HG03196 (cell line): ENCODE data around the gene LRRN2.
"Not testable (repeated sequence)": the region's sequence is repeated elsewhere in the genome, so short reads cannot be mapped to it uniquely, and the experiment has no call there.

Source experiments
- ATAC-seq: cut with Tn5 transposase; IDR thresholded peaks from one replicate; pipeline ENCODE4 v1.9.1; 2021; ENCODE audit not compliant: unreplicated experiment

Gene LRRN2

GRCh38 chr1:204577794-204578478, 107.6 kb downstream of the LRRN2 start:
- ATAC-seq = no peak

GRCh38 chr1:204576422-204576821, 109.1 kb downstream of the LRRN2 start:
- ATAC-seq = no peak

DNA sequence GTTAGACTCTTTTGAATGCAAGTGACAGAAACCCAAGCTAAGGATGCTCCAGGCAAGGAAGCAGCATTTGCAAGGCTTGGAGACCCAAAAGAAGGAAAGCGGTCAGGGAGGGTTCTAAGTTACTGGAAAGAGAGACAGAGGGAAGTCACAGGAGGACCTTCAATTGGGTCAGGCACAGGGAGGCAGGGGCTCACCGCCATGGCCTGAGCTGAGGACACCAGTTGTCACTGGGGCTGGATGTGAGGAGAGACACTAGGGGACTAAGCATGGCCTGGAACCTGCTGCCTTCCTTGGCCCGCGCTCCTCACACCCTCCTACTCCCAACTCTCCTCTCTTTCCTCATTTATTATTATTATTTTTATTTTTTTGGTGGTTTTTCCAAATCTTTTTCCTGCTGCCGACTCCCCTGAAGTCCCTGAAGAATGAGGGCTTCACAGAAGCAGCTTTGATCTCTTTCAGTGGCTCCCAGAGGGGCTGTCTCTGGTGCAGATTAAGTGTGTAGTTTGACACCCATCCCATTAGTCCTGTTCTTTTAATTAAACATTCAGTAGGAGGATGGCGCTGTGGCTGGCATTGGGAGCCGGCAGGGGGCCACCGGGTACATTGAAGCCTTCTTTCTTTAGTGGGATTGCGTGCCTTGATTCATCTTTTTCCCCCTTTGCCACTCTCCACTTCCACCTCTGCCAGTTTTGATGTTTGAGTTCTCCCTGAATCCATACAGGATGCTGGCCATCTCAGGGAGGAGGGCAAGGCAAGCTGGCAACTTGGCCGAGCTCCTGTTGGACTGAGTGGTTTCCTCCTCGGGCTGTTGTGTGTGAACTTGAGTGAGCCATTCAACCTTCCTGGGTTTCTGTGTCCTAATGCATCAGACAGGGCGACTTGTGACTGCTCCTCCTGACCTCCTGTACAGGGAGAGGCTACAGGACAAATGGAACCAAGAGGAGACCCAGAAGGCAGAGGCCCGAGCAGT, 110.0 kb downstream of the LRRN2 start:
- no peak for ATAC-seq

- ATAC-seq = no peak
These were observed 110.7 kb downstream of the LRRN2 start for GRCh38 chr1:204574865-204575163.

DNA sequence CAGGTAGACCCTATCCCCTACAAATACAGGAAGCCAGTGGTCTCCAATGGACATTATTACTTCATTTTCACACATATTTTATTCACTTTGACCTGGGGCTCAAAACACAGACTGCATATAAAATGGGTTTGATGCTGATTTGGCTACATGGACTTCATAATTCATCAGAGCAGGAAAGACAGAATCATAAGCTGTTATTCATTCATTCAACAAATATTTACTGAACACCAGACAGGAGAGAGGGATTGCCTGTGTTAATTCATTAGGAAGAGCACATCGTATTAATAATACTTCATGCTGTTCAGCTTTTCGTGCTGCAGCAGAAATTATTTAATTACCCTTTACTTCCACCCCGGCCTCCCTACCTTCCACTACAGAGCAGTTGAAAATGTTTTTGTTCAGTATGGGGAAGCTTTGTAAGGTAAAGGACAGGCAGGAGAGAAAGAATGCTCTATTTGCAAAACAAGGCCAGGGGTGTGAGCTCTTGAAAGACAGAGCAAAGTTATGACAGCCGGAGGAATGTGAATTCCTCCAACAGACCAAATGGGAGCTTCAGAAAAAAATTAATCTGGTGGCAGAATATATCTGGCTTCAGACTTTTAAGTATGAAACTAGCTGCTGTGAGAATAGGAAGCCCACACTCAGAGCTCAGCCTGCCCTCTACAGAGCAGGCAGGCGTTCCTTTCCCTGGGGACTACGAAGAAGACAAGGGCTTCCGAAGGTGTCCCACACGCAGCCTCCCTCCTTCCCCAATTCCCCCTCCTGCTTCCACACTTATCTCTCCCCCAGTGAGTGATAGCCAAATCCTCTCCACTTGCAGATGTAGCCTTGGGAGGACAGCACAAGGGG, 111.3 kb downstream of the LRRN2 start:
- no peak for ATAC-seq

DNA sequence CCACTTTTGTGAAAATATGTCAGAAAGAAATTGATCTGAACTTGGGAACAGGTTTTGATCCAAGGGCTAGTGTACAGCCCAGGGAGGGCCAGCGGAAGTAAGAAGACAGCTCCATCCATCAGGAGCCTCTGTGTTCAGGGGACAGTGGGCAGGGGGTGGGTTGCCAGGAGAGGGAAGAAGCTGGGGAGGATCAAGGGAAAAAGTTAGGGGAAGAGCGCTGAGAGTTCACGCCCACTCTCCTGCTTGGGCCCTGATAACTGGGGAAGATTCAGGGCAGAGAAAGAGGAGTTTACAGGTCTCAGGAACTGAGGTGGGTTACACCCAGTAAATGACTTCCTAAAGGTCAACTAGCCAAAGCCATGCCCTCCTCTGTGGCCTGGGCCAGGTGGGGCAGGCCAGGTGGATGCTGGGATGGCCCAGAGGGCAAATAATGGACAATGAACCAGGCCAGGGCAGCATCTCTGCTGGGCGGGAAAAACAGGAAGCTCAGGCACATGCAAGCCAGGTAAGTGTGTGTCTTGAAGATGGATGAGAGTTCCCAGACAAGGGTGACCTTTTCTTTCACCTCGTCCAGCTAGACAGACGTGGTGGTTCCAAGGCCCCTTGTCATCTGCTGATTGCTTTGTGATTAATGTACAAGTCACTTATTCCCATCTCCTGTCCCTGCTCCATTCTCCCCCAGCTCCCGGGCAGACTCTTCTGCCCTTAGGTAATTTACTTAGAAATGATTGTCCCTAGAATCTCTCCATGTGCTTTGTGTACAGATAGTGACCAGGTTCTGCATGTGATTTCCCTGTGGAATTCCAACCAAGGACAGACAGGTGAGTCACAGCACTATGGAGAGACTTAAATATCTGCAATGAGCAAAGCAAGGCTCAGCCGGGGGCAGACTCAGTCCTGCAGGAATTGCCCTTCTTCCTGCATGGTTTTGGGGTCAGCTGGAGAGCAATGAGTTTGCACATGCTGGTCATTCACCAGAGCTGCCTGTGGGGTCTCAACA, 112.3 kb downstream of the LRRN2 start:
- no peak for ATAC-seq

GRCh38 chr1:204571631-204572030, 113.9 kb downstream of the LRRN2 start:
- no peak for ATAC-seq

DNA sequence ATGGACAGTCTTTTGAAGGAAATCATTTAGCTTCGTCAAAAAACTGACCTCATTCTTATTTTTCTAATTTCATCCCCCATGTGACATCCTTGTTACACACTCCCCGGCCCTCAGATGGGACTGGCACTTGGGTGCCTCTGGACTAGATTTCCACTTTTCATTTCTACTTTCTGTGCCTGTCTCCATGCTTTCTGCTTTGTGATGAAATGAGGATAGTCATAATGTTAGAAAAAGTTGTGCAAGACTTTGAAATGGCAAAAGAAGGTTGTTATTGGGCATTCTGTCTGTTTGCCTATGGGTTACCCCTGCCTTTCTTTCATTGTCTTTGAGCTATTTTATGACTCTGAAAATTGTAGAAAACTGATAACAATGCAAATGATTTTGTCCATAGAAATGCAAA, 114.4 kb downstream of the LRRN2 start:
- ATAC-seq = no peak

DNA sequence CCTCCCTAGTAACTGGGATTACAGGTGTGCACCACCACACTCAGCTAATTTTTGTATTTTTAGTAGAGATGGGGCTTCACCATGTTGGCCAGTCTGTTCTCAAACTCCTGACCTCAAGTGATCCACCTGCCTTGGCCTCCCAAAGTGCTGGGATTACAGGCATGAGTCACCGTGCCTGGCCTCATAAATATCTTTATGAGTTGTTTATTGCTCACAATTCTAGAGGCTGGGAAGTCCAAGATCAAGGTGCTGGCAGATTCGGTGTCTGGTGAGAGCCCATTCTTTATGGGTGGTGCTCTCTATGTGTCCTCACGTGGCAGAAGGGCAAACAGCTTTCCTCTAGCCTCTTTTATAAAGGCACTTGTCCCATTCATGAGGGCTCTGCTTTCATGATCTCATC, 115.5 kb downstream of the LRRN2 start:
- ATAC-seq = not testable (repeated sequence)

- no peak for ATAC-seq
These were observed 116.1 kb downstream of the LRRN2 start for GRCh38 chr1:204569478-204569877.

DNA sequence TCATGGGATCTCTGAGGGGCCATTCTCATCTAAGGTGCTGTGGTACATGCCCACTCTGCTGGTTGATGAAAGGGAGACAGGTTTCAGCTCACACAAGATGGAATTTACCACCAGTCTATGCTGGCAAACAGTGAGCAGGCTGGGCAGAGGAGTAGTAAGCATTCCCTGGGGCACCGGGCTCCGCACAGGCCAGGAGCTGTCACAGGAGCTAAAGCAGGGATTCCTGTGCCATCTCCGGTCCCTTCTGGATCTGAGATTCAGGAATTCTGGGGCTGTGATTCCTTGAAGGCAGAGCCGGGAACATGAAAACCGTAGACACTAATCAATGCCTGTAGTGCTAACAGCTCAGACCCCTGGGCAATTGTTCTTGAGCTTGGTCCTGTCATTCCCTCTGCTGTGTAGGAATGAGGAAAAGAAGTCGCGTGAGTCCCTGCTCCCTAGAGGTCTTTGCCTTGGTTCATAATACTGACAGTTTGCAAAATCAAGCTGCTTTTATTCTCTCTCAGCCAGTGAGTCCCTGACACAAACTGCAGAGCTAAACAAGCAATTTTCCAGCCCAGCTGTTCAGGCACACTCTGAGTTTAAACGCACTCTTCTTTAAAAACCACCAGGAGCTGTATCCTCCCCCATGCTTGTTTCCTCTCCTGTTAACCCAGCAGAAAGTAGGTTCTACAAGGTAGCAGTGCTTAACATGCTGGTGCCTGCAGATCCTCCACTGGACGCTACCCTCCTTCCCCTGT, 116.8 kb downstream of the LRRN2 start:
- no peak for ATAC-seq
